A549 treated with AZD2906 at 1 μM for 4 hours (cell line): ENCODE measurements around the gene SATL1. TPM values are rescaled to one million over a fixed set of nuclear protein-coding genes. Genes with fewer than 3 reads are reported as not detected.

ENCODE experiments used
- total RNA-seq: library from RNA; stranded (reverse); fragments of 200-300 nt; extraction: Qiagen RNA extraction; gene quantifications from 5 replicates; pipeline ENCODE4 v1.2.3, GENCODE V29; 2022

SATL1 gene, protein sequence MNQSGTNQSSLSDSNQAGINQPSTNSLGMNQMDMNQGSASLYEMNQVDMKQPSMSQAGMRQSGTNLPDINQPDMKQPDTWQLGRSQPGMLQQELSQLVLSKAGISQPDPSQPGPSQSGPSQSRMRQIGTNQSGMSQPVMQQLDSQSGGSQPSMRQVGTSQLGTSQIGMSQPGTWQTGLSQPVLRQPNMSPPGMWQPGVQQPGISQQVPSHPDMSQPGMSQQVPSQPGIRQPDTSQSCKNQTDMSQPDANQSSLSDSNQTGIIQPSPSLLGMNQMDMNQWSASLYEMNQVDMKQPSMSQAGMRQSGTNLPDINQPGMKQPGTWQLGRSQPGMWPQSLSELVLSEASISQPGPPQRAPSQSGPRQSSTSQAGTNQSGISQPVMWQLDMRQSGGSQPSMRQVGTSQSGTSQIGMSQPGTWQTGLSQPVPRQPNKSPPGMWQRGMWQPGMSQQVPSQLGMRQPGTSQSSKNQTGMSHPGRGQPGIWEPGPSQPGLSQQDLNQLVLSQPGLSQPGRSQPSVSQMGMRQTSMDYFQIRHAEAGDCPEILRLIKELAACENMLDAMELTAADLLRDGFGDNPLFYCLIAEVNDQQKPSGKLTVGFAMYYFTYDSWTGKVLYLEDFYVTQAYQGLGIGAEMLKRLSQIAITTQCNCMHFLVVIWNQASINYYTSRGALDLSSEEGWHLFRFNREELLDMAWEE
- not detected in 5 replicates for total RNA-seq

DNA sequence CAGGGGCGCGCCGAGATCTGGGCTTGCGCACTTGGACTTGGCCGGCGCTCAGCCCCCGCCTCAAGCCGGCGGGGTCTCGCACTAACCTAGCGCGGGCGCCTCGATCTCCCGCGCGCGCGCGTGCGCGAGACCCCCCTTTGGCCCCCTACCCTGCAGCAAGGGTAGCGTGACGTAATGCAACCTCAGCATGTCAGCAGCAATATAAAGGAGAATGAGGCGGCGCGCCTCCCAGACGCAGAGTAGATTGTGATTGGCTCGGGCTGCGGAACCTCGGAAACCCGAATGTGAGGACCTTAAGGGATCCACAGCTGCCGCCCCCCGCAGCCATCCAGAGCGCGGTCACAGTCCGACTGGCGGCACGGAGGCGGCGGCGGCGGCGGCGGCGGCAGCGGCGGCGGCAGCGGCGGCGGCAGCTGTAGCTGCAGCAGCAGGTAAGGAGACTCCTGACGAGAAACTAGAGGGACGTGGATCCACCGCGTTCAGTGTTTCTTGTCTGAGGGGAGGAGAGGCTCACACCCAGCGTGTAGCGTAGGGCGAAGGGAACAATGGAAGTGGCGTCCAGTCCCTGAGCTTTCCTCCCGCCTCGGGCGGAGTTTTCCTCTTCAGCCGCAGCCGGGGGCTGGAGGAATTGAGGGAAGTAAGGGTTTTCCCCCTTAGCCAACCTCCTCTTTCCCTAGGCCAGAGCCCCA lies at the start of gene SATL1, which contains the start of gene ZNF711:
TSS of gene SATL1 (minus strand) at position 19 of the 689 bp plus-strand sequence. CDS start 134,811 bp downstream, outside the sequence.
TSS of gene ZNF711 (plus strand) at position 231 of the 689 bp plus-strand sequence. CDS start 3,582 bp downstream, outside the sequence.

Other genes starting within 250 kb of the SATL1 start
- gene APOOL, start 239.9 kb downstream of the SATL1 start, total RNA-seq = 7.3 to 11.0 TPM (median 8.4 TPM) in 5 replicates
- 0.60 to 0.90 TPM (median 0.81 TPM) in 5 replicates for gene ZNF711, start 212 bp upstream of the SATL1 start, total RNA-seq
- gene POF1B, start 135.9 kb upstream of the SATL1 start, total RNA-seq = 1.9 to 2.7 TPM (median 2.3 TPM) in 5 replicates